Stomach smooth muscle (tissue), 2 donors: ENCODE measurements around the gene SERPINE2.
A peak's percentile ranks its signal among the peaks of the same experiment; 100 is the strongest.

ENCODE experiments used
- H3K27ac ChIP-seq: one replicate; pipeline ENCODE4 v1.7.0; 2013; ENCODE audit warnings: mild to moderate bottlenecking, low read length, inconsistent platforms
- H3K27me3 ChIP-seq, 2 donors: one replicate each; pipeline ENCODE4 v1.7.0; 2013; ENCODE audit warnings: low read length in 2 of 2; ENCODE audit not compliant: insufficient read depth in 2 of 2, control insufficient read depth in 1 of 2
- H3K36me3 ChIP-seq, 2 donors: one replicate each; pipeline ENCODE4 v1.7.0; 2013; ENCODE audit warnings: low read length in 2 of 2; ENCODE audit not compliant: control insufficient read depth in 2 of 2, insufficient read depth in 2 of 2
- H3K4me1 ChIP-seq: one replicate; pipeline ENCODE4 v1.7.0; 2013; ENCODE audit warnings: low read length; ENCODE audit not compliant: control insufficient read depth, insufficient read depth
- H3K4me3 ChIP-seq, 2 donors: one replicate each; pipeline ENCODE4 v1.7.0; 2013; ENCODE audit warnings: low read length in 2 of 2
- H3K9ac ChIP-seq, 2 donors: one replicate each; pipeline ENCODE4 v1.7.0; 2013; ENCODE audit warnings: low read length in 2 of 2, mild to moderate bottlenecking in 1 of 2
- H3K9me3 ChIP-seq, 2 donors: one replicate each; pipeline ENCODE4 v1.7.0; 2013; ENCODE audit warnings: low read length in 2 of 2; ENCODE audit not compliant: control insufficient read depth in 2 of 2
- donor health status: healthy.
- donor health status: Pancreatic carcinoma.

SERPINE2 gene

DNA sequence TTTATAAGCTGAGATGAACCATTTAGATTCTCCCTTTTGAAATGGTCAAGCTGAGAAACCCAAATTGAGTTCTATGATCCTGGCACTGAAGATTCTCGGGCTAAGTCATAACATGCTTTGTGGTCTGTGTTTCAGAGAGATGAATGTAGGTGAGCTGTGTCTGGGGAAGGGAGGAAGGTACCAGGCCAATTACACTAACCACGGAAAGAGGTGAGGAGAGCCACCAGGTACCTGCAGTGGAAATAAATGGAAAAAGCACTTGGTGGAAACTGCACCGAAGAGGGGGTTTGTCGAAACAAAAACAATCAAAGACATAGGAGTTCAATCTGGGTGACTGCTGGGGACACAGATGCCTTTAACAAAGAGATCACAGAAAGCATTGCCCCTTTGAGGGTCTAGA lies 82.8 kb downstream of the SERPINE2 start:
- Histone ChIP-seq H3K9ac (peak overlapping the region; percentile 60 to 73), H3K36me3 (peaks cover 9 to 10% of the 10 kb centered on the region in 2 donors), H3K9me3 (no peaks in the 10 kb centered on the region), H3K4me1 (peaks cover 14% of the 10 kb centered on the region), H3K27ac (peak overlapping the region; percentile 50), H3K4me3 (peak overlapping the region in 1 of 2 donors; percentile 88), H3K27me3 (no peaks in the 10 kb centered on the region)

GRCh38 chr2:223954401-223954800 lies 84.7 kb downstream of the SERPINE2 start:
- peaks cover 6% of the 10 kb centered on the region for H3K4me1 ChIP-seq
- no peaks in the 10 kb centered on the region for H3K27me3 ChIP-seq
- no peaks in the 10 kb centered on the region for H3K36me3 ChIP-seq
- H3K9me3 ChIP-seq = no peaks in the 10 kb centered on the region
- H3K27ac ChIP-seq = no peak overlapping the region
- no peak overlapping the region for H3K4me3 ChIP-seq
- H3K9ac ChIP-seq = no peak overlapping the region

GRCh38 chr2:223952280-223952968 lies 86.7 kb downstream of the SERPINE2 start:
- Histone ChIP-seq H3K4me1 (peaks cover 5% of the 10 kb centered on the region), H3K36me3 (no peaks in the 10 kb centered on the region), H3K9me3 (no peaks in the 10 kb centered on the region), H3K4me3 (no peak overlapping the region), H3K9ac (no peak overlapping the region), H3K27me3 (no peaks in the 10 kb centered on the region), H3K27ac (no peak overlapping the region)

DNA sequence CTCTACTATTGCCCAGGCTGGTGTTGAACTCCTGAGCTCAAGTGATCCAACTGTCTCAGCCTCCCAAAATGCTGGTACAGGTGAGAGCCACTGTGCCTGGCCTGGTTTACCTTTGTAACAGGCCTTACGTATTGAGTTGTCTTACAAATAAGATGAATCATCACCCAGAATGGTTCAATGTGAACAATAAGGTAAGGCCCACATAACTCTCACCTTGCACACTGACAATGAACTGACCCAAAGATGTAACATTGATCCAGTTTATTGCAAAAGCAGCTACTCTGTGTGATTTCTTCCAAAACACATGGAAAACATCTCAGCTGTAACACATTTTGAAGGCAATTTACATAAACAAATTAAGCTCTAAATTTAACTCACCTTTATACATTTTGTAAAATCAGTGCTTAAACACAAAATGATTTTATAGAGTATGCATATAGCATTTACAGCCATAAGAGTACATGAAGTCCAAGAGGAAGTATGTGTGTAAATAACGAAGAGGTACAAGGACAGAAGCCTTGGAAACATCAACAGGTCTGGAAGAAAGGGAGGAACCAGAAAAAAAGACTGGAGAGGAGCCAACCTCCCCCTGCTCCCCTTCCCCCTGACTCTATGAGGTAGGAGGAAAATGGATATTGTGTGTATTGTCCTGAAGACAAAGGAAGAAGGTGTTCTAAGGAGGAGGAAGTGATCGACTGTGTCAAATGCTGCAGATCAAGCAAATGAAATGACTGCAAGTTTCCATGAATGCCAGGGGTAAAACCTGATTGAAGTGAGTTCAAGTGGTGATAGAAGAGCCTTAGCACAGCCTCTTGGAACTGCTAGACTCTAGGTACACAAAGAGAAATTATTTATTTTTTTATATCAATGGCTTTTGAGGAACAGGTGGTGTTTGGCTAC lies 88.4 kb downstream of the SERPINE2 start:
- no peak overlapping the region for H3K4me3 ChIP-seq
- H3K27me3 ChIP-seq = no peaks in the 10 kb centered on the region
- no peak overlapping the region for H3K9ac ChIP-seq
- no peaks in the 10 kb centered on the region for H3K9me3 ChIP-seq
- H3K27ac ChIP-seq = no peak overlapping the region
- H3K36me3 ChIP-seq = no peaks in the 10 kb centered on the region
- H3K4me1 ChIP-seq = peaks cover 5% of the 10 kb centered on the region

- Histone ChIP-seq H3K4me3 (no peak overlapping the region), H3K9ac (no peak overlapping the region), H3K27me3 (no peaks in the 10 kb centered on the region), H3K9me3 (no peaks in the 10 kb centered on the region), H3K4me1 (peaks cover 8% of the 10 kb centered on the region), H3K36me3 (no peaks in the 10 kb centered on the region), H3K27ac (no peak overlapping the region)
These were observed 89.7 kb downstream of the SERPINE2 start for GRCh38 chr2:223949241-223949840.

DNA sequence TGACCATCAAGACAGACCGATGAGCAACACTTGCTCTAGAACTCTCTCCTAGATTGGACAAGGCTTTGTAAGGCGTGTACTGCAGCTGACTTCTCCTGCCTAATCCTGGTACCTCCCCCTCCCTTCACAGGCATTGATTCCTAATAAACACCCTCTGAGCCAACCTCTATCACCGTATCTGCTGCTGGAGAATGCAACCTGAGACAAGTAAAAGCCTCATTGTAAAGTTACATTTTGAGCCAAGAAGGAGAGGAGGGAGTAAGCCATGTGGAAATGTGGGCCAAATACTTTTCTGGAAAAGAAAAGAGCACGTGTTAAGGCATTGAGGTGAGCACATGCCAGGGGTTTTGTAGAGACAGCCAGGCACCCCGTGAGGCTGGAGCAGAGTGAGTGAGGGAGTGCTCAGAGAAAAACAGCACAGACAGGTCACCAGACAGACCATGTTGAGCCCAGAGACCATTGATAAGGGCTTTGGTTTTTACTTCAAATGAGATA lies 91.3 kb downstream of the SERPINE2 start:
- no peak overlapping the region for H3K4me3 ChIP-seq
- H3K4me1 ChIP-seq = peaks cover 15% of the 10 kb centered on the region
- H3K27me3 ChIP-seq = no peaks in the 10 kb centered on the region
- no peaks in the 10 kb centered on the region for H3K36me3 ChIP-seq
- no peaks in the 10 kb centered on the region for H3K9me3 ChIP-seq
- H3K27ac ChIP-seq = no peak overlapping the region
- H3K9ac ChIP-seq = no peak overlapping the region

DNA sequence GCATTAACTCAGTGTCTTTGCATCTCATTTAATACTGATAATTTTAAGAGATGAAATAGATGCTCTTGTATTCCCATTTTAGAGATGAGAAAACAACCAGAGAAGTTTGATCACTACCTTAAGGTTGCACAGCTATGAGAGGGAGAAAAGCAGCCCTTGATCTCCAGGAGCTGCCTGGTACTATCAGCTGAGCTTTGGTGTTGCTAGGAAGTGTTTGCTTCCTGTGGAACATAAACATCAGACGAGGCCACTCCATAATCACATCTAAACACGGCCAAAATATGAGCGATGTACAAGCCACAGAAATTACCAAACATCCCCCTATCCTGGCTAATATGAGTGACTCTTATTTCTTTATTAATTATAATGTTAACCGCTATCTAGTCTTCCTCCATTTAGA lies 93.3 kb downstream of the SERPINE2 start:
- no peak overlapping the region for H3K9ac ChIP-seq
- H3K4me1 ChIP-seq = peaks cover 18% of the 10 kb centered on the region

GRCh38 chr2:223944703-223945531 lies 94.2 kb downstream of the SERPINE2 start, which contains the start of gene WDFY1:
Gene WDFY1 (minus strand): TSS chr2:223945335. CDS start chr2:223945284, 51 bp downstream.
- H3K4me1 ChIP-seq = peaks cover 18% of the 10 kb centered on the region

More for the DNA sequence above, 93.3 kb downstream of the SERPINE2 start:
- Histone ChIP-seq H3K27ac (no peak overlapping the region), H3K27me3 (no peaks in the 10 kb centered on the region), H3K36me3 (no peaks in the 10 kb centered on the region), H3K9me3 (no peaks in the 10 kb centered on the region), H3K4me3 (peak overlapping the region; percentile 2 to 88)

DNA sequence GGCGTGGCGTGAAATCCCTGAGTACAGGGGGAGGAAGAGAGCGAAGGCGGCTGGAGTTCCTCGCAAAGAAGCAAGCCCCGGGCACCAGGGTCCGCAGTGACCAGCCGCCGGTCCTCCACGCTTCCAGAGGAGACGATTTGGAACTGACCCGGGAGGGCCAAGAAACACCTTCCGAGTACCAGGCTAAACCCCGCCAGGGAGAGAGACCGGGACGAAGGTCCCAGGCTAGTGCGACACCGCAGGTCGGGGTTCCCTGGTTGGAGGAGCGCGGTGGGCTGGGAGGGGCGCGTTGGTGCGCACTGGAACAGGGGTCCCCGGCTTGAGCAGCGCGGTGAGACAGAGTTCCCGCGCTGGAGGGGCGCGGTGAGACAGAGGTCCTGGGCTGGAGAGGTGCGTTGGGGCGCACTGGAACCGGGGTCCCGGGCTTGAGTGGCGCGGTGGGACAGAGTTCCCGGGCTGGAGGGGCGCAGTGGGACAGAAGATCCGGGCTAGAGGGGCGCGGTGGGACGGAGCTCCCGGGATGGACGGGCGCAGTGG lies 94.9 kb downstream of the SERPINE2 start:
- Histone ChIP-seq H3K9ac (peak overlapping the region; percentile 84 to 89), H3K27me3 (no peaks in the 10 kb centered on the region), H3K9me3 (no peaks in the 10 kb centered on the region), H3K27ac (peak overlapping the region; percentile 62), H3K4me3 (peak overlapping the region; percentile 80 to 88), H3K36me3 (no peaks in the 10 kb centered on the region), H3K4me1 (peaks cover 18% of the 10 kb centered on the region)

More at GRCh38 chr2:223944703-223945531, 94.2 kb downstream of the SERPINE2 start, which contains the start of gene WDFY1:
- peak within 1 kb of the TSS; percentile 62 for H3K27ac ChIP-seq
- no peaks in the 10 kb centered on the region for H3K36me3 ChIP-seq
- no peaks in the 10 kb centered on the region for H3K27me3 ChIP-seq
- H3K9me3 ChIP-seq = no peaks in the 10 kb centered on the region
- H3K4me3 ChIP-seq = peak within 1 kb of the TSS; percentile 80 to 88
- peak within 1 kb of the TSS; percentile 84 to 89 for H3K9ac ChIP-seq
